ENCODE results near the gene MUSK. TPM values are rescaled to one million over a fixed set of nuclear protein-coding genes. Genes with fewer than 3 reads are reported as not detected.

MUSK gene
- total and polyA plus RNA-seq, 2 of the 4 experiments (the other 2 are of a cell fraction), result 0.07 to 0.18 TPM

DNA sequence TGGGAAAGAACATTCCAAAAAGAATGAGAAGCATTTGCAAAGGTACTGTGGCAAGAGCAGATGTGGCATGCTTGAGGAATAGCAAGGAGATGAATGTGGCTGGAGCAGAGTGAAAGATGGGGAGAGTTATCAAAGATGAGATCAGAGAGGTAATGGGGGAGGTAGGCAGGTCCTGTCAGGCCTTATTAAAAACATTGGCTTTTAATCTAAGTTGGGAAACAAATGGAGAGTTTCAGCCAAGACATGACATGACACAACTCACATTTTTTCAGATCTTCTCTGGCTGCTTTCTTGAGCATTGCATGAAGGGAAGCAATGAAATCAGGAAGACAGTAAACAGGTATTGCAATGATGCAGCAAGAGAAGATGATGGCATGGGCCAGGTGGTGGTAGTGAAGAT, 120.3 kb downstream of the MUSK start:
- no peaks in the 10 kb centered on the region for H4K20me1 ChIP-seq (ENCODE audit: insufficient read depth, low read length)
- H3K9me3 ChIP-seq (ENCODE audit: control insufficient read depth, insufficient read depth, low read length), result no peaks in the 10 kb centered on the region; the same call in 1 of the 2 replicates
- no peak overlapping the region for H3K23ac ChIP-seq (ENCODE audit: low read depth, low read length)
- no peak overlapping the region for H3K56ac ChIP-seq (ENCODE audit: extremely low read depth, insufficient read depth, low read length)
- peaks cover 2% of the 10 kb centered on the region; the same call in 1 of the 2 replicates for H3K4me1 ChIP-seq (ENCODE audit: control insufficient read depth, insufficient read depth, low read length)
- intact Hi-C loops (cut with micrococcal nuclease) (no loop called here), in situ Hi-C loops (cut with MboI; ENCODE audit: low sequenced_read_pairs) (no loop called here), dilution Hi-C loops (cut with HindIII; ENCODE audit: low sequenced_read_pairs, unreplicated experiment) (no loop called here)
- ChIA-PET POLR2A (ENCODE audit: unreplicated experiment) (interaction anchor here (0.6 kb wide), 1 partner anchor 500 kb away, joined by 3 read pairs; no protein-coding TSS in a partner anchor), CTCF (interaction anchor here (0.6 kb wide), 1 partner anchor 111 kb away, joined by 7 read pairs; no protein-coding TSS in a partner anchor)
- ATAC-seq (ENCODE audit: low read depth) (no peak), DNase-seq (no peak)
- H3K27ac ChIP-seq (ENCODE audit: insufficient read depth, low read length), result no peak overlapping the region
- H2BK5ac ChIP-seq (ENCODE audit: low read depth, low read length, poor library complexity, severe bottlenecking), result peak overlapping the region; percentile 19
- no peak overlapping the region for H3K14ac ChIP-seq (replicated peaks; ENCODE audit: low read depth, low read length)
- TF ChIP-seq RFX5 (IDR thresholded peaks at IDR 0.05; ENCODE audit: low read depth, low read length) (no peak), CHD1 (IDR thresholded peaks at IDR 0.05; ENCODE audit: low read depth, low read length) (no peak), RAD21 (IDR thresholded peaks at IDR 0.05; ENCODE audit: low read length) (no peak), POLR2A (IDR thresholded peaks at IDR 0.05; ENCODE audit: low read depth, low read length) (no peak), BHLHE40 (IDR thresholded peaks at IDR 0.05; ENCODE audit: low read depth, low read length) (no peak), CEBPB (IDR thresholded peaks at IDR 0.05; ENCODE audit: low read depth, low read length) (no peak), MXI1 (IDR thresholded peaks at IDR 0.05; ENCODE audit: borderline replicate concordance, low read depth, low read length) (no peak), SMC3 (IDR thresholded peaks at IDR 0.05; ENCODE audit: low read depth, low read length) (no peak), FOS (IDR thresholded peaks at IDR 0.05; ENCODE audit: low read depth, low read length) (no peak), MAFK (IDR thresholded peaks at IDR 0.05; ENCODE audit: low read depth, low read length) (no peak), RCOR1 (IDR thresholded peaks at IDR 0.05; ENCODE audit: insufficient replicate concordance, low read length) (no peak)
- TF ChIP-seq, protein P1, sequence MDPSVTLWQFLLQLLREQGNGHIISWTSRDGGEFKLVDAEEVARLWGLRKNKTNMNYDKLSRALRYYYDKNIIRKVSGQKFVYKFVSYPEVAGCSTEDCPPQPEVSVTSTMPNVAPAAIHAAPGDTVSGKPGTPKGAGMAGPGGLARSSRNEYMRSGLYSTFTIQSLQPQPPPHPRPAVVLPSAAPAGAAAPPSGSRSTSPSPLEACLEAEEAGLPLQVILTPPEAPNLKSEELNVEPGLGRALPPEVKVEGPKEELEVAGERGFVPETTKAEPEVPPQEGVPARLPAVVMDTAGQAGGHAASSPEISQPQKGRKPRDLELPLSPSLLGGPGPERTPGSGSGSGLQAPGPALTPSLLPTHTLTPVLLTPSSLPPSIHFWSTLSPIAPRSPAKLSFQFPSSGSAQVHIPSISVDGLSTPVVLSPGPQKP (IDR thresholded peaks at IDR 0.05; ENCODE audit: borderline replicate concordance, low read depth, low read length), result no peak
- TF ChIP-seq, protein P2, sequence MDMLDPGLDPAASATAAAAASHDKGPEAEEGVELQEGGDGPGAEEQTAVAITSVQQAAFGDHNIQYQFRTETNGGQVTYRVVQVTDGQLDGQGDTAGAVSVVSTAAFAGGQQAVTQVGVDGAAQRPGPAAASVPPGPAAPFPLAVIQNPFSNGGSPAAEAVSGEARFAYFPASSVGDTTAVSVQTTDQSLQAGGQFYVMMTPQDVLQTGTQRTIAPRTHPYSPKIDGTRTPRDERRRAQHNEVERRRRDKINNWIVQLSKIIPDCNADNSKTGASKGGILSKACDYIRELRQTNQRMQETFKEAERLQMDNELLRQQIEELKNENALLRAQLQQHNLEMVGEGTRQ (IDR thresholded peaks at IDR 0.05; ENCODE audit: low read depth, low read length), result no peak
- TF ChIP-seq, protein P3, sequence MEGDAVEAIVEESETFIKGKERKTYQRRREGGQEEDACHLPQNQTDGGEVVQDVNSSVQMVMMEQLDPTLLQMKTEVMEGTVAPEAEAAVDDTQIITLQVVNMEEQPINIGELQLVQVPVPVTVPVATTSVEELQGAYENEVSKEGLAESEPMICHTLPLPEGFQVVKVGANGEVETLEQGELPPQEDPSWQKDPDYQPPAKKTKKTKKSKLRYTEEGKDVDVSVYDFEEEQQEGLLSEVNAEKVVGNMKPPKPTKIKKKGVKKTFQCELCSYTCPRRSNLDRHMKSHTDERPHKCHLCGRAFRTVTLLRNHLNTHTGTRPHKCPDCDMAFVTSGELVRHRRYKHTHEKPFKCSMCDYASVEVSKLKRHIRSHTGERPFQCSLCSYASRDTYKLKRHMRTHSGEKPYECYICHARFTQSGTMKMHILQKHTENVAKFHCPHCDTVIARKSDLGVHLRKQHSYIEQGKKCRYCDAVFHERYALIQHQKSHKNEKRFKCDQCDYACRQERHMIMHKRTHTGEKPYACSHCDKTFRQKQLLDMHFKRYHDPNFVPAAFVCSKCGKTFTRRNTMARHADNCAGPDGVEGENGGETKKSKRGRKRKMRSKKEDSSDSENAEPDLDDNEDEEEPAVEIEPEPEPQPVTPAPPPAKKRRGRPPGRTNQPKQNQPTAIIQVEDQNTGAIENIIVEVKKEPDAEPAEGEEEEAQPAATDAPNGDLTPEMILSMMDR (conservative IDR thresholded peaks at IDR 0.05; ENCODE audit: low read depth, low read length), result no peak
- no peak overlapping the region for H3K4me3 ChIP-seq (ENCODE audit: insufficient read depth, low read depth, low read length)
- no peak overlapping the region; the same call in 2 of the 3 replicates for H2BK15ac ChIP-seq (ENCODE audit: low read depth, low read length)
- H4K5ac ChIP-seq (ENCODE audit: low read depth, low read length), result no peak overlapping the region
- H2BK120ac ChIP-seq (ENCODE audit: low read depth, low read length), result peak overlapping the region; percentile 59
- no peak overlapping the region for H4K91ac ChIP-seq (ENCODE audit: insufficient read depth, low read depth, low read length)
- no peak overlapping the region for H2AK9ac ChIP-seq (replicated peaks; ENCODE audit: low read depth, low read length, poor library complexity)
- H3K9me1 ChIP-seq (ENCODE audit: insufficient read depth, low read length), result no peaks in the 10 kb centered on the region
- H3K18ac ChIP-seq (ENCODE audit: low read depth, low read length), result no peak overlapping the region
- H3K4me2 ChIP-seq (ENCODE audit: low read depth, low read length), result no peak overlapping the region
- H4K8ac ChIP-seq (ENCODE audit: low read depth in 2 of 2, low read length in 2 of 2), result peak overlapping the region in 1 of 2 experiments; percentile 4; a peak in 1 of 4 replicates
- H3K4ac ChIP-seq (ENCODE audit: low read depth, low read length), result peak overlapping the region; percentile 25; the same call in 1 of the 2 replicates
- H2AK5ac ChIP-seq (ENCODE audit: low read depth, low read length), result peak overlapping the region; percentile 7; the same call in 1 of the 2 replicates
- H3K9ac ChIP-seq (ENCODE audit: low read depth, low read length), result no peak overlapping the region
- no peaks in the 10 kb centered on the region; a peak in 1 of 4 replicates for H3K79me1 ChIP-seq (ENCODE audit: low read depth in 1 of 2, low read length in 2 of 2)
- no TSS peak for BruUV-seq (replicated peaks)
- no peak overlapping the region for H2BK20ac ChIP-seq (ENCODE audit: low read depth, low read length)
- no peak overlapping the region for H2AFZ ChIP-seq (replicated peaks; ENCODE audit: low read length, poor library complexity)
- H3K36me3 ChIP-seq (ENCODE audit: control insufficient read depth, insufficient read depth, low read length), result no peaks in the 10 kb centered on the region
- no peaks in the 10 kb centered on the region for H3K27me3 ChIP-seq (ENCODE audit: control insufficient read depth, insufficient read depth, low read length)

Data from IMR-90 (cell line).